ENCODE measurements around the gene PID1. TPM values are rescaled to one million over a fixed set of nuclear protein-coding genes. Genes with fewer than 3 reads are reported as not detected.
A peak's percentile ranks its signal among the peaks of the same experiment; 100 is the strongest.

Gene PID1
- total RNA-seq, 1 experiment from 2014 or later: not detected

DNA sequence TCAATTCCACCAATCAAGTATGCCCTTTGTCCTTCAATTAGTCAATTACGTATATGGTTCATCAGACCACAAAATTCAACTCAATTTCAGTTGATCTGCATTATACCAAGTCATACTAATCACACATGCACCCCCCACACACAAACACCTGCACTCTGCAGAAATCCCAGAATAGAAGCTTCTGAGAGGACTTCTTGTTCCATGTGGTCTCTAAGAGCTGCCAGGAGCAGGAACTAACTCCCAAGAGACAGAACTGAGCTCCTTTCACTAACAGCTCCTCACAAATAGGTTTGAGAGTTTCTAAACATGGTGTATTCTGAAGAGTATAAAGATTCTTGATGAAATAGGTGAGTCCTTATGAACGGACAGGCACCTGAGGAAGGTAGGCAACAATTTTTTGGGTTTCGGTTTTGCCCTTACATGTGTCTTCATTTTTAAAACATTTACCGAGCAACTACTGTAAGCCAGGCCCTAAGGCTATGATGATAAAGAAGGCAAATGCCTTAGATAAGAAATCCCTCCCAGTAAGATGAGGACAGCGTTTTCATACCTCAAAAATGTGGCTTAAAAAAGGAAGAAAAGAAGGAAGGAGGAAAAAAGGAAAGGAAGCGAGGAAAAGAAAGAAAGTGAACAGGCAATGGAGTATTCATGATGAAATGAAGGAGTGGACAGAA, 183.1 kb downstream of the PID1 start:
- no peak for DNase-seq
- Histone ChIP-seq H3K4me2 (peak overlapping the region; percentile 45; the same call in 1 of the 2 replicates), H3K4me3 (no peak overlapping the region), H2AFZ (no peak overlapping the region), H3K27me3 (ENCODE audit: insufficient read depth, low read depth) (no peaks in the 10 kb centered on the region), H3K4me1 (replicated peaks; ENCODE audit: insufficient read depth) (no peaks in the 10 kb centered on the region), H3K9me3 (ENCODE audit: insufficient read depth, low read depth) (no peaks in the 10 kb centered on the region), H3K36me3 (ENCODE audit: low read depth) (no peaks in the 10 kb centered on the region), H3K27ac (no peak overlapping the region), H3F3A (ENCODE audit: insufficient read depth, low read depth) (no peaks in the 10 kb centered on the region), H3K79me2 (ENCODE audit: low read depth) (no peaks in the 10 kb centered on the region), H4K20me1 (ENCODE audit: insufficient read depth) (no peaks in the 10 kb centered on the region), H3K9me2 (ENCODE audit: insufficient read depth) (no peaks in the 10 kb centered on the region)
- POLR2A ChIA-PET (ENCODE audit: unreplicated experiment): no interaction called here
- no TSS peak for BruUV-seq (replicated peaks)
- intact Hi-C loops (cut with micrococcal nuclease; ENCODE audit: unreplicated experiment): no loop called here
- CTCF ChIA-PET: no interaction called here
- no peak for TF ChIP-seq EZH2 (IDR thresholded peaks at IDR 0.05; ENCODE audit: low read depth)

DNA sequence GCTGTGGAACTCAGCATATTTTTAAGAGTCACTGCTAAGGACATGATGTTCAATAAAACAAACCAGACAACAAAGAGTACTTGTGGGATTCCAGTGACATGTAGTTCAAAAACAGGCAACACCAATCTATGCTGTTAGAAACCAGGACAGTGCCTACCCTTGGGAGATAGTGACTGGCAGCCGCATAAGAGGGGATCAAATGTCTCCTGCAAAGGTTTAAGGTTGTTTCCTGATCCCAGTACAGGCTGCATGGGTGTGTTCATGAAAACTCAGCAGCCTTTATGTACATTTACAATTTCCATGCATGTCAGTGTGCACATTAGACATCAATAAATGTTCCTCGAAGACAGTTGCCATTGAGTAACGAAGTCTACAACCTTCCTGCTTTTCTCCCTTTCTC, 183.8 kb downstream of the PID1 start:
- H3K79me2 ChIP-seq (ENCODE audit: low read depth): no peaks in the 10 kb centered on the region

GRCh38 chr2:229085439-229085838, 185.6 kb downstream of the PID1 start:
- ChIA-PET POLR2A (ENCODE audit: unreplicated experiment) (no interaction called here), CTCF (no interaction called here)
- no peak for TF ChIP-seq EZH2 (IDR thresholded peaks at IDR 0.05; ENCODE audit: low read depth)
- TF ChIP-seq, protein P1, sequence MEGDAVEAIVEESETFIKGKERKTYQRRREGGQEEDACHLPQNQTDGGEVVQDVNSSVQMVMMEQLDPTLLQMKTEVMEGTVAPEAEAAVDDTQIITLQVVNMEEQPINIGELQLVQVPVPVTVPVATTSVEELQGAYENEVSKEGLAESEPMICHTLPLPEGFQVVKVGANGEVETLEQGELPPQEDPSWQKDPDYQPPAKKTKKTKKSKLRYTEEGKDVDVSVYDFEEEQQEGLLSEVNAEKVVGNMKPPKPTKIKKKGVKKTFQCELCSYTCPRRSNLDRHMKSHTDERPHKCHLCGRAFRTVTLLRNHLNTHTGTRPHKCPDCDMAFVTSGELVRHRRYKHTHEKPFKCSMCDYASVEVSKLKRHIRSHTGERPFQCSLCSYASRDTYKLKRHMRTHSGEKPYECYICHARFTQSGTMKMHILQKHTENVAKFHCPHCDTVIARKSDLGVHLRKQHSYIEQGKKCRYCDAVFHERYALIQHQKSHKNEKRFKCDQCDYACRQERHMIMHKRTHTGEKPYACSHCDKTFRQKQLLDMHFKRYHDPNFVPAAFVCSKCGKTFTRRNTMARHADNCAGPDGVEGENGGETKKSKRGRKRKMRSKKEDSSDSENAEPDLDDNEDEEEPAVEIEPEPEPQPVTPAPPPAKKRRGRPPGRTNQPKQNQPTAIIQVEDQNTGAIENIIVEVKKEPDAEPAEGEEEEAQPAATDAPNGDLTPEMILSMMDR (conservative IDR thresholded peaks at IDR 0.05): no peak
- BruUV-seq (replicated peaks): no TSS peak
- no peaks in the 10 kb centered on the region for H3K9me2 ChIP-seq (ENCODE audit: insufficient read depth)
- no peak overlapping the region for H3K4me3 ChIP-seq
- intact Hi-C loops (cut with micrococcal nuclease; ENCODE audit: unreplicated experiment): no loop called here
- H3K4me1 ChIP-seq (replicated peaks; ENCODE audit: insufficient read depth): no peaks in the 10 kb centered on the region
- no peaks in the 10 kb centered on the region for H3K79me2 ChIP-seq (ENCODE audit: low read depth)
- H3K4me2 ChIP-seq: no peak overlapping the region
- no peaks in the 10 kb centered on the region for H3K27me3 ChIP-seq (ENCODE audit: insufficient read depth, low read depth)
- no peaks in the 10 kb centered on the region for H3F3A ChIP-seq (ENCODE audit: insufficient read depth, low read depth)
- no peaks in the 10 kb centered on the region for H4K20me1 ChIP-seq (ENCODE audit: insufficient read depth)
- H3K9me3 ChIP-seq (ENCODE audit: insufficient read depth, low read depth): no peaks in the 10 kb centered on the region; the same call in 1 of the 2 replicates
- H2AFZ ChIP-seq: no peak overlapping the region
- no peak overlapping the region for H3K27ac ChIP-seq
- DNase-seq: no peak
- no peaks in the 10 kb centered on the region for H3K36me3 ChIP-seq (ENCODE audit: low read depth)

More for the DNA sequence above, 183.8 kb downstream of the PID1 start:
- H3K4me1 ChIP-seq (replicated peaks; ENCODE audit: insufficient read depth): no peaks in the 10 kb centered on the region
- no peaks in the 10 kb centered on the region for H3K9me2 ChIP-seq (ENCODE audit: insufficient read depth)
- no peaks in the 10 kb centered on the region for H3K27me3 ChIP-seq (ENCODE audit: insufficient read depth, low read depth)
- no peak overlapping the region for H3K4me3 ChIP-seq
- BruUV-seq (replicated peaks): no TSS peak
- H3K27ac ChIP-seq: no peak overlapping the region
- no peaks in the 10 kb centered on the region for H3K36me3 ChIP-seq (ENCODE audit: low read depth)
- H3K9me3 ChIP-seq (ENCODE audit: insufficient read depth, low read depth): no peaks in the 10 kb centered on the region
- ChIA-PET CTCF (no interaction called here), POLR2A (ENCODE audit: unreplicated experiment) (no interaction called here)
- H3F3A ChIP-seq (ENCODE audit: insufficient read depth, low read depth): no peaks in the 10 kb centered on the region
- no peaks in the 10 kb centered on the region for H4K20me1 ChIP-seq (ENCODE audit: insufficient read depth)
- H2AFZ ChIP-seq: no peak overlapping the region
- H3K4me2 ChIP-seq: no peak overlapping the region
- intact Hi-C loops (cut with micrococcal nuclease; ENCODE audit: unreplicated experiment): no loop called here
- DNase-seq: no peak
- no peak for TF ChIP-seq EZH2 (IDR thresholded peaks at IDR 0.05; ENCODE audit: low read depth)
- TF ChIP-seq, protein P1 (conservative IDR thresholded peaks at IDR 0.05): no peak

DNA sequence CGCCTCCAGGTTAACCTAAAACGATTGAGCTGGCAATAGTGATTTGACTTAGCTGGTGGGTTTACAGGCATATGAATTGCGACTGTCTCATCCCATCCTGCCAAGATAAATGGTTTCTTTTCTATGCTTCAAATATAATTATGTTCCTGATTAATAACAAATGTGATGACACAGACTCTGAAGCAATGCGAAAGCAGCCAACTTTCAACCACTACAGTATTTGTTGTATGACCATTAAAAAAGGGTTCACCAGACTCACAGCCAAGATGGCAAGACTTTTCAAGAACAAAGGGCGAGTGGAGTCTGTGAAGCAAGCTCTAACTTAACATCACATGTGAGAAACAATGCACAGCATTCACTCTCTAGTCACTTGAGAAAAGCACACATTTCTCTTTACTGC, 186.6 kb downstream of the PID1 start:
- H3K9me3 ChIP-seq (ENCODE audit: insufficient read depth, low read depth): no peaks in the 10 kb centered on the region; the same call in 1 of the 2 replicates
- no peak overlapping the region for H3K4me2 ChIP-seq
- no peak overlapping the region for H3K4me3 ChIP-seq
- H2AFZ ChIP-seq: no peak overlapping the region
- no peaks in the 10 kb centered on the region for H3K27me3 ChIP-seq (ENCODE audit: insufficient read depth, low read depth)
- no TSS peak for BruUV-seq (replicated peaks)
- no peaks in the 10 kb centered on the region for H4K20me1 ChIP-seq (ENCODE audit: insufficient read depth)
- no peaks in the 10 kb centered on the region for H3K79me2 ChIP-seq (ENCODE audit: low read depth)
- TF ChIP-seq EZH2 (IDR thresholded peaks at IDR 0.05; ENCODE audit: low read depth): no peak
- TF ChIP-seq, protein P1 (conservative IDR thresholded peaks at IDR 0.05): no peak
- no peaks in the 10 kb centered on the region; the same call in 1 of the 2 replicates for H3K9me2 ChIP-seq (ENCODE audit: insufficient read depth)
- DNase-seq: no peak
- H3K4me1 ChIP-seq (replicated peaks; ENCODE audit: insufficient read depth): no peaks in the 10 kb centered on the region
- ChIA-PET POLR2A (ENCODE audit: unreplicated experiment) (no interaction called here), CTCF (no interaction called here)
- H3K36me3 ChIP-seq (ENCODE audit: low read depth): no peaks in the 10 kb centered on the region
- intact Hi-C loops (cut with micrococcal nuclease; ENCODE audit: unreplicated experiment): no loop called here
- no peaks in the 10 kb centered on the region for H3F3A ChIP-seq (ENCODE audit: insufficient read depth, low read depth)
- no peak overlapping the region for H3K27ac ChIP-seq

Measured in PC-9 (cell line).